WTC11 (cell line): ENCODE results near the gene S100PBP. TPM values are rescaled to one million over a fixed set of nuclear protein-coding genes. Genes with fewer than 3 reads are reported as not detected.

Experiments used
- ATAC-seq: fragments of 200-7000 bp; cut with Tn5 transposase; 2 replicates; pipeline ENCODE4 v1.10.0; 2021; ENCODE audit warnings: mild to moderate bottlenecking, moderate library complexity
- CTCF ChIA-PET: fragments of 300-600 bp; sonication (Branson Sonifier 250); formaldehyde crosslinking; loops from one replicate; lab custom pipeline; 2021; ENCODE audit warnings: antibody characterized with exemption; lab: Charles Lee
- POLR2A ChIA-PET: fragments of 350-600 bp; sonication (Branson Sonifier 250); formaldehyde crosslinking; loops from one replicate; lab custom pipeline; 2021; ENCODE audit warnings: antibody characterized with exemption; lab: Charles Lee
- DNase-seq: peaks from one replicate; pipeline ENCODE4 v3.0.0; 2021; ENCODE audit warnings: low spot score
- H3K27ac Mint-ChIP-seq: 2 replicates; pipeline ENCODE4 v1.8.0; 2021; ENCODE audit warnings: mixed read lengths
- H3K27me3 Mint-ChIP-seq: 2 replicates; pipeline ENCODE4 v1.8.0; 2021; ENCODE audit warnings: low read depth, mild to moderate bottlenecking, moderate library complexity, mixed read lengths
- H3K36me3 Mint-ChIP-seq: 2 replicates; pipeline ENCODE4 v1.8.0; 2021; ENCODE audit warnings: mixed read lengths
- H3K4me1 Mint-ChIP-seq: 2 replicates; pipeline ENCODE4 v1.8.0; 2022; ENCODE audit warnings: mixed read lengths
- H3K4me3 Mint-ChIP-seq: 2 replicates; pipeline ENCODE4 v1.8.0; 2021; ENCODE audit warnings: mild to moderate bottlenecking, moderate library complexity, mixed read lengths
- H3K9me3 Mint-ChIP-seq: 2 replicates; pipeline ENCODE4 v1.8.0; 2021; ENCODE audit warnings: mixed read lengths
- ATF1 ChIP-seq: sonication (generic); formaldehyde crosslinking; IDR thresholded peaks from 2 replicates; pipeline ENCODE4 v1.8.1; 2023; ENCODE audit warnings: mild to moderate bottlenecking, moderate library complexity, missing genetic modification reagents
- CBFB ChIP-seq: sonication (generic); formaldehyde crosslinking; IDR thresholded peaks from 2 replicates; pipeline ENCODE4 v1.8.1; 2022; ENCODE audit warnings: mild to moderate bottlenecking, low read depth, missing genetic modification reagents
- ERG ChIP-seq: fragments of 250-450 bp; sonication (Bioruptor Pico); IDR thresholded peaks from 2 replicates; pipeline ENCODE4 v1.8.0; 2021; ENCODE audit warnings: mild to moderate bottlenecking
- ETV6 ChIP-seq: sonication (generic); formaldehyde crosslinking; IDR thresholded peaks from 2 replicates; pipeline ENCODE4 v1.8.1; 2022; ENCODE audit warnings: mild to moderate bottlenecking, missing genetic modification reagents
- FOXP1 ChIP-seq: sonication (generic); formaldehyde crosslinking; IDR thresholded peaks from 2 replicates; pipeline ENCODE4 v1.8.0; 2022; ENCODE audit warnings: missing genetic modification reagents, mild to moderate bottlenecking, moderate library complexity, borderline replicate concordance
- FOXP4 ChIP-seq: sonication (generic); formaldehyde crosslinking; IDR thresholded peaks from 2 replicates; pipeline ENCODE4 v1.8.0; 2022; ENCODE audit warnings: mild to moderate bottlenecking, missing genetic modification reagents
- GTF2I ChIP-seq: fragments of 250-450 bp; sonication (Bioruptor Pico); conservative IDR thresholded peaks from 2 replicates; pipeline ENCODE4 v1.4.0; 2021; ENCODE audit warnings: mild to moderate bottlenecking
- IRF1 ChIP-seq: sonication (generic); formaldehyde crosslinking; IDR thresholded peaks from 2 replicates; pipeline ENCODE4 v1.8.0; 2023; ENCODE audit warnings: missing genetic modification reagents
- JUN ChIP-seq: sonication (generic); formaldehyde crosslinking; IDR thresholded peaks from 2 replicates; pipeline ENCODE4 v1.8.0; 2023; ENCODE audit warnings: mild to moderate bottlenecking, missing genetic modification reagents
- MAX ChIP-seq: sonication (generic); formaldehyde crosslinking; IDR thresholded peaks from 2 replicates; pipeline ENCODE4 v1.8.0; 2022; ENCODE audit warnings: mild to moderate bottlenecking, missing genetic modification reagents
- MXD4 ChIP-seq: fragments of 250-450 bp; sonication (Bioruptor Pico); IDR thresholded peaks from 2 replicates; pipeline ENCODE4 v1.8.0; 2021; ENCODE audit warnings: mild to moderate bottlenecking, moderate library complexity, borderline replicate concordance
- NFE2L1 ChIP-seq: sonication (generic); formaldehyde crosslinking; IDR thresholded peaks from 2 replicates; pipeline ENCODE4 v1.8.1; 2023; ENCODE audit warnings: missing genetic modification reagents
- NR2C2 ChIP-seq: sonication (generic); formaldehyde crosslinking; IDR thresholded peaks from 2 replicates; pipeline ENCODE4 v1.8.0; 2022; ENCODE audit warnings: mild to moderate bottlenecking, missing genetic modification reagents
- NR3C1 ChIP-seq: sonication (generic); formaldehyde crosslinking; conservative IDR thresholded peaks from 2 replicates; pipeline ENCODE4 v1.8.1; 2023; ENCODE audit warnings: low read depth, mild to moderate bottlenecking, missing genetic modification reagents
- PREB ChIP-seq: sonication (generic); formaldehyde crosslinking; IDR thresholded peaks from 2 replicates; pipeline ENCODE4 v1.8.1; 2022; ENCODE audit warnings: mild to moderate bottlenecking, missing genetic modification reagents, moderate library complexity, borderline replicate concordance
- SMAD3 ChIP-seq: sonication (generic); formaldehyde crosslinking; IDR thresholded peaks from 2 replicates; pipeline ENCODE4 v1.8.0; 2022; ENCODE audit warnings: missing genetic modification reagents, mild to moderate bottlenecking, borderline replicate concordance
- SP1 ChIP-seq: sonication (generic); formaldehyde crosslinking; conservative IDR thresholded peaks from 2 replicates; pipeline ENCODE4 v1.8.1; 2022; ENCODE audit warnings: missing genetic modification reagents
- TEAD1 ChIP-seq: sonication (generic); formaldehyde crosslinking; IDR thresholded peaks from 2 replicates; pipeline ENCODE4 v1.8.0; 2022; ENCODE audit warnings: mild to moderate bottlenecking, missing genetic modification reagents
- TEAD4 ChIP-seq: sonication (generic); formaldehyde crosslinking; IDR thresholded peaks from 2 replicates; pipeline ENCODE4 v1.8.0; 2022; ENCODE audit warnings: mild to moderate bottlenecking, missing genetic modification reagents
- ZBTB43 ChIP-seq: sonication (generic); formaldehyde crosslinking; IDR thresholded peaks from 2 replicates; pipeline ENCODE4 v1.8.1; 2023; ENCODE audit warnings: mild to moderate bottlenecking, missing genetic modification reagents
- ZNF121 ChIP-seq: sonication (generic); formaldehyde crosslinking; IDR thresholded peaks from 2 replicates; pipeline ENCODE4 v1.8.0; 2023; ENCODE audit warnings: missing genetic modification reagents
- ZNF425 ChIP-seq: fragments of 250-450 bp; sonication (Bioruptor Pico); conservative IDR thresholded peaks from 2 replicates; pipeline ENCODE4 v1.9.0; 2021; ENCODE audit warnings: mild to moderate bottlenecking
- total RNA-seq: library from RNA; stranded (reverse); gene quantifications from 3 replicates; pipeline ENCODE4 v1.2.3, GENCODE V29; 2021

S100PBP gene
- total RNA-seq, 1 experiment from 2014 or later = 62.9 TPM

GRCh38 chr1:32878183-32878582 lies 60.7 kb downstream of the S100PBP start:
- Mint-ChIP-seq H3K36me3 (no peaks in the 10 kb centered on the region), H3K27me3 (peaks cover 2% of the 10 kb centered on the region; the same call in 1 of the 2 replicates), H3K9me3 (no peaks in the 10 kb centered on the region), H3K4me3 (no peak overlapping the region), H3K4me1 (peaks cover 26% of the 10 kb centered on the region), H3K27ac (no peak overlapping the region; the same call in 1 of the 2 replicates)
- ATAC-seq = no peak
- ChIA-PET CTCF (interaction anchor here (0.7 to 1.9 kb wide), 9 partner anchors 9 to 208 kb away, joined by 3 to 22 read pairs (median 4); partner anchors contain the start of genes AZIN2 and HPCA), POLR2A (no interaction called here)
- TF ChIP-seq MXD4 = no peak
- no peak for TF ChIP-seq GTF2I
- no peak for TF ChIP-seq IRF1 (CRISPR knock-in tag)
- no peak for TF ChIP-seq NR3C1
- no peak for TF ChIP-seq TEAD4 (CRISPR knock-in tag)
- TF ChIP-seq FOXP1 (CRISPR knock-in tag) = no peak
- TF ChIP-seq ZBTB43 = no peak
- TF ChIP-seq ATF1 = no peak
- no peak for TF ChIP-seq JUN
- TF ChIP-seq ZNF425 = no peak
- TF ChIP-seq ERG (CRISPR knock-in tag) = no peak
- TF ChIP-seq FOXP4 (CRISPR knock-in tag) = no peak
- TF ChIP-seq MAX (CRISPR knock-in tag) = no peak
- TF ChIP-seq SMAD3 = no peak
- DNase-seq = no peak

- ChIA-PET CTCF (interaction anchor here (0.7 to 1.9 kb wide), 9 partner anchors 8 to 208 kb away, joined by 3 to 22 read pairs (median 4); partner anchors contain the start of genes AZIN2 and HPCA), POLR2A (no interaction called here)
- no peak for TF ChIP-seq SP1 (CRISPR knock-in tag)
- no peak for TF ChIP-seq CBFB
- no peak for TF ChIP-seq ERG (CRISPR knock-in tag)
- TF ChIP-seq NFE2L1 (CRISPR knock-in tag) = no peak
- no peak for TF ChIP-seq TEAD1 (CRISPR knock-in tag)
- TF ChIP-seq ZNF425 = no peak
- TF ChIP-seq NR2C2 (CRISPR knock-in tag) = no peak
- TF ChIP-seq MAX (CRISPR knock-in tag) = no peak
- TF ChIP-seq ETV6 (CRISPR knock-in tag) = no peak
- no peak for TF ChIP-seq PREB
- no peak for TF ChIP-seq GTF2I
- TF ChIP-seq ZNF121 = no peak
Measured at GRCh38 chr1:32878637-32879041, 61.2 kb downstream of the S100PBP start.

More at GRCh38 chr1:32878637-32879041, 61.2 kb downstream of the S100PBP start:
- peaks cover 6% of the 10 kb centered on the region for H3K27me3 Mint-ChIP-seq
- no peak for DNase-seq
- H3K9me3 Mint-ChIP-seq = no peaks in the 10 kb centered on the region
- H3K4me3 Mint-ChIP-seq = no peak overlapping the region
- H3K4me1 Mint-ChIP-seq = peaks cover 27% of the 10 kb centered on the region
- H3K27ac Mint-ChIP-seq = no peak overlapping the region
- H3K36me3 Mint-ChIP-seq = no peaks in the 10 kb centered on the region
- no peak for ATAC-seq
